WTC11 (cell line): ENCODE data around the gene APOL6.

Experiments
- AFF4 ChIP-seq: sonication (generic); formaldehyde crosslinking; IDR thresholded peaks from 2 replicates; pipeline ENCODE4 v1.8.1; 2023; ENCODE audit warnings: mild to moderate bottlenecking, missing genetic modification reagents, borderline replicate concordance
- CBFB ChIP-seq: sonication (generic); formaldehyde crosslinking; IDR thresholded peaks from 2 replicates; pipeline ENCODE4 v1.8.1; 2022; ENCODE audit warnings: mild to moderate bottlenecking, low read depth, missing genetic modification reagents
- CREM ChIP-seq: sonication (generic); formaldehyde crosslinking; IDR thresholded peaks from 2 replicates; pipeline ENCODE4 v1.8.1; 2022; ENCODE audit warnings: mild to moderate bottlenecking, missing genetic modification reagents, moderate library complexity
- CTCF ChIP-seq: fragments of 200-600 bp; IDR thresholded peaks from 2 replicates; pipeline ENCODE4 v1.8.0; 2022; ENCODE audit warnings: antibody characterized with exemption
- ELF4 ChIP-seq: sonication (generic); formaldehyde crosslinking; IDR thresholded peaks from 2 replicates; pipeline ENCODE4 v1.8.1; 2022; ENCODE audit warnings: low read depth, mild to moderate bottlenecking, moderate library complexity, missing genetic modification reagents
- GABPB1 ChIP-seq: sonication (generic); formaldehyde crosslinking; IDR thresholded peaks from 2 replicates; pipeline ENCODE4 v1.8.1; 2023; ENCODE audit warnings: mild to moderate bottlenecking, missing genetic modification reagents
- JUN ChIP-seq: sonication (generic); formaldehyde crosslinking; IDR thresholded peaks from 2 replicates; pipeline ENCODE4 v1.8.0; 2023; ENCODE audit warnings: mild to moderate bottlenecking, missing genetic modification reagents
- MAX ChIP-seq: sonication (generic); formaldehyde crosslinking; IDR thresholded peaks from 2 replicates; pipeline ENCODE4 v1.8.0; 2022; ENCODE audit warnings: mild to moderate bottlenecking, missing genetic modification reagents
- NR3C1 ChIP-seq: sonication (generic); formaldehyde crosslinking; conservative IDR thresholded peaks from 2 replicates; pipeline ENCODE4 v1.8.1; 2023; ENCODE audit warnings: low read depth, mild to moderate bottlenecking, missing genetic modification reagents
- RELA ChIP-seq: sonication (generic); formaldehyde crosslinking; IDR thresholded peaks from 2 replicates; pipeline ENCODE4 v1.8.1; 2022; ENCODE audit warnings: missing genetic modification reagents, mild to moderate bottlenecking, borderline replicate concordance
- ZNF416 ChIP-seq: fragments of 250-450 bp; sonication (Bioruptor Pico); IDR thresholded peaks from 2 replicates; pipeline ENCODE4 v1.9.0; 2021; ENCODE audit warnings: mild to moderate bottlenecking, inconsistent platforms
- TF ChIP-seq, protein P1 (sequence below): sonication (generic); formaldehyde crosslinking; IDR thresholded peaks from 2 replicates; pipeline ENCODE4 v1.8.1; 2022; ENCODE audit warnings: low read depth, missing genetic modification reagents, borderline replicate concordance
- TF ChIP-seq, protein P2 (sequence below): sonication (generic); formaldehyde crosslinking; IDR thresholded peaks from 2 replicates; pipeline ENCODE4 v1.8.1; 2023; ENCODE audit warnings: mild to moderate bottlenecking, missing genetic modification reagents, moderate library complexity
- TF ChIP-seq, protein P3 (sequence below): sonication (generic); formaldehyde crosslinking; IDR thresholded peaks from 2 replicates; pipeline ENCODE4 v1.8.1; 2023; ENCODE audit warnings: mild to moderate bottlenecking, missing genetic modification reagents

DNA sequence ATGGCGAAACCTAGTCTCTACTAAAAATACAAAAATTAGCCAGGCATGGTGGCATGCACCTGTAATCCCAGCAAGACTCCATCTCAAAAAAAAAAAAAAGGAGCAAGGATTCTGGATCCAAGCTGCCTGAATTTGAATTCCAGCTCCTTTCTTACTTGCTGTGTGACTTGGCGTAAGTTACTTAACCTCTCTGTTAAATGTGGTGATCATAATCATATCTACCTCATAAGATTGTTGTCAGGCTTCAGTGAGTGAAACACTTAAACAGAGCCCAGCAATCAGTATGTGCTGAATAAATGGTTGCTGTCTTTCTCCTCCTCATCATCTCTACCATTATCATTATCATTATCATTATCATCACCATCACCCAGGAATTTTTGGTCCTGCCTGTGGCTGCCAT is 33.8 kb upstream of the APOL6 start:
- no peak for TF ChIP-seq GABPB1
- TF ChIP-seq CTCF: no peak
- TF ChIP-seq AFF4 (CRISPR knock-in tag): no peak
- no peak for TF ChIP-seq ELF4 (CRISPR knock-in tag)
- TF ChIP-seq RELA (CRISPR knock-in tag): no peak
- no peak for TF ChIP-seq NR3C1
- TF ChIP-seq ZNF416 (CRISPR knock-in tag): no peak
- TF ChIP-seq CBFB: no peak
- no peak for TF ChIP-seq CREM (CRISPR knock-in tag)
- TF ChIP-seq, protein P1, sequence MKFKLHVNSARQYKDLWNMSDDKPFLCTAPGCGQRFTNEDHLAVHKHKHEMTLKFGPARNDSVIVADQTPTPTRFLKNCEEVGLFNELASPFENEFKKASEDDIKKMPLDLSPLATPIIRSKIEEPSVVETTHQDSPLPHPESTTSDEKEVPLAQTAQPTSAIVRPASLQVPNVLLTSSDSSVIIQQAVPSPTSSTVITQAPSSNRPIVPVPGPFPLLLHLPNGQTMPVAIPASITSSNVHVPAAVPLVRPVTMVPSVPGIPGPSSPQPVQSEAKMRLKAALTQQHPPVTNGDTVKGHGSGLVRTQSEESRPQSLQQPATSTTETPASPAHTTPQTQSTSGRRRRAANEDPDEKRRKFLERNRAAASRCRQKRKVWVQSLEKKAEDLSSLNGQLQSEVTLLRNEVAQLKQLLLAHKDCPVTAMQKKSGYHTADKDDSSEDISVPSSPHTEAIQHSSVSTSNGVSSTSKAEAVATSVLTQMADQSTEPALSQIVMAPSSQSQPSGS (CRISPR knock-in tag): no peak
- TF ChIP-seq, protein P2, sequence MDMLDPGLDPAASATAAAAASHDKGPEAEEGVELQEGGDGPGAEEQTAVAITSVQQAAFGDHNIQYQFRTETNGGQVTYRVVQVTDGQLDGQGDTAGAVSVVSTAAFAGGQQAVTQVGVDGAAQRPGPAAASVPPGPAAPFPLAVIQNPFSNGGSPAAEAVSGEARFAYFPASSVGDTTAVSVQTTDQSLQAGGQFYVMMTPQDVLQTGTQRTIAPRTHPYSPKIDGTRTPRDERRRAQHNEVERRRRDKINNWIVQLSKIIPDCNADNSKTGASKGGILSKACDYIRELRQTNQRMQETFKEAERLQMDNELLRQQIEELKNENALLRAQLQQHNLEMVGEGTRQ: no peak
- no peak for TF ChIP-seq MAX (CRISPR knock-in tag)
- TF ChIP-seq JUN: no peak
- TF ChIP-seq, protein P3, sequence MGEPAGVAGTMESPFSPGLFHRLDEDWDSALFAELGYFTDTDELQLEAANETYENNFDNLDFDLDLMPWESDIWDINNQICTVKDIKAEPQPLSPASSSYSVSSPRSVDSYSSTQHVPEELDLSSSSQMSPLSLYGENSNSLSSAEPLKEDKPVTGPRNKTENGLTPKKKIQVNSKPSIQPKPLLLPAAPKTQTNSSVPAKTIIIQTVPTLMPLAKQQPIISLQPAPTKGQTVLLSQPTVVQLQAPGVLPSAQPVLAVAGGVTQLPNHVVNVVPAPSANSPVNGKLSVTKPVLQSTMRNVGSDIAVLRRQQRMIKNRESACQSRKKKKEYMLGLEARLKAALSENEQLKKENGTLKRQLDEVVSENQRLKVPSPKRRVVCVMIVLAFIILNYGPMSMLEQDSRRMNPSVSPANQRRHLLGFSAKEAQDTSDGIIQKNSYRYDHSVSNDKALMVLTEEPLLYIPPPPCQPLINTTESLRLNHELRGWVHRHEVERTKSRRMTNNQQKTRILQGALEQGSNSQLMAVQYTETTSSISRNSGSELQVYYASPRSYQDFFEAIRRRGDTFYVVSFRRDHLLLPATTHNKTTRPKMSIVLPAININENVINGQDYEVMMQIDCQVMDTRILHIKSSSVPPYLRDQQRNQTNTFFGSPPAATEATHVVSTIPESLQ (CRISPR knock-in tag): no peak
